Left lung (tissue), 10 donors: Measurements from ENCODE around the gene CCNF. TPM values are rescaled to one million over a fixed set of nuclear protein-coding genes. Genes with fewer than 3 reads are reported as not detected.
A peak's percentile ranks its signal among the peaks of the same experiment; 100 is the strongest.

ENCODE experiments used
- ATAC-seq: fragments of 200-7000 bp; cut with Tn5 transposase; one replicate; pipeline ENCODE4 v1.9.1; 2020; ENCODE audit warnings: moderate library complexity
- DNase-seq, 4 donors: peaks; one replicate each; pipeline ENCODE4 v3.0.0-alpha.2; 2013 to 2020
- H3K27ac ChIP-seq, 2 donors: fragments of 200-600 bp; sonication (generic) in 1 of 2; one replicate each; pipeline versions ENCODE4 v1.5.0 to v1.8.0; 2020 to 2021
- H3K27me3 ChIP-seq, 2 donors: fragments of 200-600 bp; sonication (generic) in 1 of 2; one replicate each; pipeline versions ENCODE4 v1.5.0 to v1.8.0; 2020 to 2021
- H3K36me3 ChIP-seq, 2 donors: fragments of 200-600 bp; sonication (generic) in 1 of 2; one replicate each; pipeline versions ENCODE4 v1.5.0 to v1.8.0; 2020 to 2021
- H3K4me1 ChIP-seq, 2 donors: fragments of 200-600 bp; one replicate each; pipeline ENCODE4 v1.8.0; 2021
- H3K4me3 ChIP-seq, 2 donors: fragments of 200-600 bp; sonication (generic) in 1 of 2; one replicate each; pipeline versions ENCODE4 v1.5.0 to v1.8.0; 2020 to 2021; ENCODE audit warnings: mild to moderate bottlenecking in 1 of 2
- H3K9me3 ChIP-seq, 2 donors: fragments of 200-600 bp; sonication (generic) in 1 of 2; one replicate each; pipeline versions ENCODE4 v1.5.0 to v1.8.0; 2020 to 2021
- intact Hi-C, 2 donors: fragments of 100-400 bp; cut with DNase I; formaldehyde crosslinking; loops; one replicate each; pipeline versions ENCODE4 v1.11.2 to v1.14.2; 2022
- polyA plus RNA-seq, 6 donors: library from polyadenylated mRNA; unstranded; fragments of 120-200 nt; gene quantifications; one replicate each; pipeline ENCODE4 v1.2.1, GENCODE V29; 2013; ENCODE audit not compliant: insufficient read length in 6 of 6
- total RNA-seq, 2 donors: library from RNA; stranded (reverse); fragmentation: NEBNext Ultra II Directional; extraction: Animal tissue kit (Norgen Biotek cat#: 25700); gene quantifications; one replicate each; pipeline ENCODE4 v1.2.1, GENCODE V29; 2021
- TF ChIP-seq, protein P1 (sequence below), 2 donors: fragments of 200-600 bp; sonication (generic) in 1 of 2; IDR thresholded peaks; one replicate each; pipeline versions ENCODE4 v1.5.0 to v1.8.0; 2021; ENCODE audit warnings: antibody characterized with exemption in 2 of 2
- donor health status: DM: no; HTN: yes; CAD: no.
- donor health status: DM: no; HTN: no; CAD: no.

Gene CCNF
- total and polyA plus RNA-seq, 8 donors = 4.7 to 17.3 (median 9.7) TPM

DNA sequence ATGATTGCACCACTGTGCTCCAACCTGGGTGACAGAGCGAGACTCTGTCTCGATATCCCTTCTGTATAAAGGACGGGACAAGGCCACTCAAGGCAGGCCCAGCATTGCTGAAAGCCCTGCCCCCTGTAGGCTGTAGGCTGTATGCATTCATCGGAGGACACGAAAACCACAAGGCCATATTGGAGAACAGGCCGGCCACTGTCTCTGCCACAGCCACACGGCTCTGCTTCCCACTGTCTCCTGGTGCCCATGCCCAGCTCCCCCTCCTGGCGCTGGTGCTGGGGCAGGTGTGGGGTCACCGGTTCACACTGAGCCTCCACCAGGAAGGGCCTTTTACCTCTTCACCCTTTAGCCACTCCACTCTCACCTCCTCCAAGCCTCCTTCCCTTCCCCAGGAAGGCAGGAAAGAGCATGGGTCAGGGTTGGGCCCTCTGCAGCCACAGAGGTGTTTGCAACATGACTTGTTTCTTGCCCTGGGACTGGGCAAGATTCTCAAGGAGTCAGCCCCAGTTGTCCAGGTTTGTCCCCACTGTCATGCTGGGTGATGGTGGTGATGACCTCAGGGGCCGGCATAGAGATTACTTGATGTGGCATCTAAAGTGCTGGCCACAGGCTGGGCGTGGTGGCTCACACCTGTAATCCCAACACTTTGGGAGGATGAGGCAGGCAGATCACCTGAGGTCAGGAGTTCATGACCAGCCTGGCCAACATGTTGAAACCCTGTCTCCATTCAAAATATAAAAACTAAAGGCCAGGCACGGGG is 36.6 kb downstream of the CCNF start:
- Histone ChIP-seq H3K36me3 (no peaks in the 10 kb centered on the region), H3K27me3 (peaks cover 0 to 46% of the 10 kb centered on the region in 2 donors), H3K4me3 (no peak overlapping the region), H3K9me3 (no peaks in the 10 kb centered on the region), H3K4me1 (peaks cover 6 to 30% of the 10 kb centered on the region in 2 donors), H3K27ac (no peak overlapping the region)
- DNase-seq (peak in 1 of 4 donors; percentile 25), ATAC-seq (no peak)
- TF ChIP-seq, protein P1, sequence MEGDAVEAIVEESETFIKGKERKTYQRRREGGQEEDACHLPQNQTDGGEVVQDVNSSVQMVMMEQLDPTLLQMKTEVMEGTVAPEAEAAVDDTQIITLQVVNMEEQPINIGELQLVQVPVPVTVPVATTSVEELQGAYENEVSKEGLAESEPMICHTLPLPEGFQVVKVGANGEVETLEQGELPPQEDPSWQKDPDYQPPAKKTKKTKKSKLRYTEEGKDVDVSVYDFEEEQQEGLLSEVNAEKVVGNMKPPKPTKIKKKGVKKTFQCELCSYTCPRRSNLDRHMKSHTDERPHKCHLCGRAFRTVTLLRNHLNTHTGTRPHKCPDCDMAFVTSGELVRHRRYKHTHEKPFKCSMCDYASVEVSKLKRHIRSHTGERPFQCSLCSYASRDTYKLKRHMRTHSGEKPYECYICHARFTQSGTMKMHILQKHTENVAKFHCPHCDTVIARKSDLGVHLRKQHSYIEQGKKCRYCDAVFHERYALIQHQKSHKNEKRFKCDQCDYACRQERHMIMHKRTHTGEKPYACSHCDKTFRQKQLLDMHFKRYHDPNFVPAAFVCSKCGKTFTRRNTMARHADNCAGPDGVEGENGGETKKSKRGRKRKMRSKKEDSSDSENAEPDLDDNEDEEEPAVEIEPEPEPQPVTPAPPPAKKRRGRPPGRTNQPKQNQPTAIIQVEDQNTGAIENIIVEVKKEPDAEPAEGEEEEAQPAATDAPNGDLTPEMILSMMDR (IDR thresholded peaks at IDR 0.05) = no peak
- intact Hi-C loops = no loop called here

DNA sequence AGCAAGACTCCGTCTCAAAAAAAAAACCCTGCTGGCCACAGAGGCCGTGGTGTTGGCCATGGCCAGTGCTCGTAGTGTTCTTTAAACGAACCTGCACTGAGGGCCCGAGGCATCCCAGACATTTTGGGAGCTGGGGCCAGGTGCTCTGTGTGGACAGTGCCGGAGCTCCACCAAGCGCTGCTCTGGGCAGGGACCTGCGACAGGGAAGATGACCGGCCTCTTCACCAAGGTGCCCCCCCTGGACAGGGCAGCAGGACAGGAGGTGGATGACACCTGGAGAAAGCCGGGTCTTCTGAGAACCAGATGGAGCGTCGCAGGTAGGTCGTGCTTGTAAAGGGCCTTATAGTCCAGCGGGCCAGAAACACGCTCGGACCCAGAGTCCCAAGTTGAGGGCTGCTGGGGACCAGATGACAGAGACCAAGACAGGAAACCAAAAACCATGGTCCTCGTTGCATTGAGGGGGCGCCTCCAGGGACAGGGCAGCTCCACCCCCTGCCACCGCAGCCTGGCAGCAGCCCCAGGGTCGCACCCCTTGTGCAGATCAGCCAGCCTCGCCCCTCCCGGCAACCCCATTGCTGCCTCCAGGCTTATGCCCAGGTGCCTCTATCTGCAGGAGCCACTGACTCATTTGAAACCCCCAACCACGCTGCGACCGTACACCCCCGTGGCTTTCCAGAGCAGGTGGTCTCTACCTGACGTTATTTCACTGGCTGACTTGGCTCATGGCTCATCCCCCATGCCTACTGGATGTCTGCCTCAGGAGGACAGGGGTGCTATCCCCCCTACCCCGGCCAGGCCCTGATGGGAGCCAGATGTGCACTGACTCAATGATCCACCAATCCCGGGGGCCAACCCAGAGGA is 37.6 kb downstream of the CCNF start:
- no peak for ATAC-seq
- no peak overlapping the region for H3K4me3 ChIP-seq
- H3K27ac ChIP-seq = no peak overlapping the region
- intact Hi-C loops = no loop called here
- DNase-seq = peak in 1 of 4 donors; percentile 61
- TF ChIP-seq, protein P1 (IDR thresholded peaks at IDR 0.05) = no peak
- H3K9me3 ChIP-seq = no peaks in the 10 kb centered on the region
- H3K36me3 ChIP-seq = no peaks in the 10 kb centered on the region
- peaks cover 14 to 39% of the 10 kb centered on the region in 2 donors for H3K4me1 ChIP-seq
- H3K27me3 ChIP-seq = peaks cover 0 to 57% of the 10 kb centered on the region in 2 donors

DNA sequence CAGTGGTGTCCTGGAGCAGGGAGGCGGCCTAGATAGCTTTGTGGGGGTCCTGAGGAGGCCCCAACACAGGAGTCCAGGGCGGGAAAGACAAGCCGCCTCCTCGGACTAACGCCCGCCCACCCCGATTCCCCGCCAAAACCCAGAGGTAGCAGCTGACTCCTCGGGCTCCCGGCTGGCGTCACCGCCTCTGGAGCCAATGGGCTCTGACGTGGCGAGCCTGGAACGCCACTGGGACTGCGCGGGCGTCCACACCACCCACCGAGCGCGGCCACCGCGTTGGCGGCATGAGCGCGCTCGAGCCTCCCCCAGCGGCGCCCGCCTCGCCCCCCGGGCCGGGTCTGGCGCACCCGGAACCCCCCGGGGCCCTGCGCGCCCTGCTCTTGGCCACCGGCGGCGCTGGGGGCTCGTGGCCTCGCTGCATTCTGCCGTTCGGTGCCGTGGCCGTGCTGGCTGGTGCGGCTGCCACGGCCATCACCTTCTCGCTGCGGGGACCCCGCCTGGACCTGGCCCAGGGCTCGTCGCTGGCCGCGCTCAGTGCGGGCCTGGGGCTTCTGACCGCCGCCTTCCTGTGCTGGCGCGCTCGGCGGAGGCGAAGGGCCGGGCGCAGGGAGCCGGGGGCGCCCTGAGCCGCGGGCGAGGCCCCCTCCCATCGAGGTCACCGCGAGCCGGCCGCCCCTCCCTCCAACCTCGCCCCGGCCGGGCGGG is 38.4 kb downstream of the CCNF start:
- peaks cover 0 to 64% of the 10 kb centered on the region in 2 donors for H3K27me3 ChIP-seq
- DNase-seq (peak in 3 of 4 donors; percentile 76 to 94 (median 80)), ATAC-seq (peak; percentile 75)
- intact Hi-C loops = no loop called here
- H3K4me3 ChIP-seq = peak overlapping the region; percentile 30 to 40
- H3K27ac ChIP-seq = peak overlapping the region in 1 of 2 donors; percentile 62
- TF ChIP-seq, protein P1 (IDR thresholded peaks at IDR 0.05) = no peak
- H3K36me3 ChIP-seq = no peaks in the 10 kb centered on the region
- peaks cover 16 to 46% of the 10 kb centered on the region in 2 donors for H3K4me1 ChIP-seq
- no peaks in the 10 kb centered on the region for H3K9me3 ChIP-seq

DNA sequence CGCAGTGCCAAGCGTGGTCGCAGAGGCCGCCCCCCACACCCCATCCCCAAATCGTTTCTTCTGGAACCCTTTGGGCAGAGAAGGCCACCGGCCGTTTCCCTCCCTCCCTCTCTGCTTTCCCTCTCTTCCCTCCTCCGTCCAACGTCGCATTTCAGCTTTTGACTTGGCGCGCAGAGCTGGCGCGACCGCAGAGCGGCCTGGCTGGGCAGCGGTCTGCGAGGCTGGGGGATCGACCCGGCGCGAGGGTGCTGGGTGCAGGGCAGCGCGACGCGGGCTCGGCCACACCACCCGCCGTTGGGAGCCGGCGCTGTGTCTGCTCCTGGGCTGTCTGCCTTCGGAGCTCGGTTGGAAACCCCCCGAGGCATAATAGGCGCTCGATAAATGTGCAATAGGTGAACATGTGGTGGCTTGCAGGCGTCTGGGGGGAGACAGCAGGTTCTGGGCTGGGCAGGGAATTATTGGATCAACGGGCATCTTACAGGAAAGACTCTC is 39.0 kb downstream of the CCNF start:
- H3K9me3 ChIP-seq = no peaks in the 10 kb centered on the region
- no peaks in the 10 kb centered on the region for H3K36me3 ChIP-seq
- DNase-seq (no peak), ATAC-seq (peak; percentile 27)
- peak overlapping the region; percentile 30 to 40 for H3K4me3 ChIP-seq
- TF ChIP-seq, protein P1 (IDR thresholded peaks at IDR 0.05) = no peak
- intact Hi-C loops = no loop called here
- peaks cover 18 to 52% of the 10 kb centered on the region in 2 donors for H3K4me1 ChIP-seq
- peaks cover 0 to 70% of the 10 kb centered on the region in 2 donors for H3K27me3 ChIP-seq
- peak overlapping the region in 1 of 2 donors; percentile 62 for H3K27ac ChIP-seq
